GM21381 (cell line): Measurements from ENCODE around the gene TMBIM1.
A peak's percentile ranks its signal among the peaks of the same experiment; 100 is the strongest.

Experiments used
- ATAC-seq: cut with Tn5 transposase; IDR thresholded peaks from one replicate; pipeline ENCODE4 v1.9.1; 2021; ENCODE audit warnings: mild to moderate bottlenecking, moderate library complexity; ENCODE audit not compliant: unreplicated experiment

TMBIM1 gene, protein sequence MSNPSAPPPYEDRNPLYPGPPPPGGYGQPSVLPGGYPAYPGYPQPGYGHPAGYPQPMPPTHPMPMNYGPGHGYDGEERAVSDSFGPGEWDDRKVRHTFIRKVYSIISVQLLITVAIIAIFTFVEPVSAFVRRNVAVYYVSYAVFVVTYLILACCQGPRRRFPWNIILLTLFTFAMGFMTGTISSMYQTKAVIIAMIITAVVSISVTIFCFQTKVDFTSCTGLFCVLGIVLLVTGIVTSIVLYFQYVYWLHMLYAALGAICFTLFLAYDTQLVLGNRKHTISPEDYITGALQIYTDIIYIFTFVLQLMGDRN

DNA sequence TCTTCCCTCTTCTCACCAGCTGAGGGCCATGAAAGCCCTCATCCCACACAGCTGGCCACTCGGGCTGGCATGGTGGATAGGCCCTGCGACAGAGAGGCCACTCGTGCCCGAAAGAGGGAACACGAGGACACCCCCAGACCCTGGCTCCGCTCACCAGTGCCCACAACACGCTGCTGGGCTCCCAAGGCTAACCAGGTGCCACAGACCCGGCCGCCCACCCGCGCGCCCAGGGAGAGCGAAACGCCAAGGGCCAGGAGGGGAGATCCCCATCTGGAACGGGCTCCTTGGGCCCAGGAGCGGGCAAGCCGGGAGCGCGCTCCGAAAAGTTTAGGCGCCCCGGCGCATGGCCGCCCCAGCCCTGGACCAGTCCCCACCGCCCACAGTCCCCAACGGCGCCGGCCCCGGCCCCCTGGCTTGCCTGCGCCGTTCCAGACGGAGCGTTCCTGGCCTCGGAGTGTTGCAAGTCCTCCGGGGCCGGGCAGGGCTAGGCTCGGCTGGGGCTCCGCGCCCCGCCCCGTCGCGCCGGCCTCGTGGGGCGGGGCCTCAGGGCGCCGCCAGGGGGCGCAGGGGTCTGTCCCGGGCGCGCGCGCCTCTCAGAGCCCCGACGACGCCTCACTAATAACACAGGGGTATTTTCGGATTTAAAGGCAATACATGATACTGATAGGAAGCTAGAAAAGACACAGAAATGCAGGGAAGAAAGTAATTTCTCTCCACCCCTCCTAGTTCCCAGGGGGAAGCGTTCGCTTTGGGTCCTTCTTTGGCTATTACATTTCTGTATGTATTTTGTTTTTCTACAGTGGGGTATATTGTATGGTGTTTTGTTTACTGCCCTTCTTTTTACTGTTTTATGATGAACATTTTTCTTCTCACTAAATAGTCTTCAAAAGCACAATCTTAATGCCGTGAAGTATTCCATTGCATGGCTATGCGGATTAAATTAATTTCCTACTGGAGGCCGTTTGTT is at the start of gene TMBIM1:
TMBIM1 (minus strand) TSS at position 456 of the 967 bp plus-strand sequence. CDS start 10,362 bp downstream, outside the sequence.
- ATAC-seq = peak; percentile 74

DNA sequence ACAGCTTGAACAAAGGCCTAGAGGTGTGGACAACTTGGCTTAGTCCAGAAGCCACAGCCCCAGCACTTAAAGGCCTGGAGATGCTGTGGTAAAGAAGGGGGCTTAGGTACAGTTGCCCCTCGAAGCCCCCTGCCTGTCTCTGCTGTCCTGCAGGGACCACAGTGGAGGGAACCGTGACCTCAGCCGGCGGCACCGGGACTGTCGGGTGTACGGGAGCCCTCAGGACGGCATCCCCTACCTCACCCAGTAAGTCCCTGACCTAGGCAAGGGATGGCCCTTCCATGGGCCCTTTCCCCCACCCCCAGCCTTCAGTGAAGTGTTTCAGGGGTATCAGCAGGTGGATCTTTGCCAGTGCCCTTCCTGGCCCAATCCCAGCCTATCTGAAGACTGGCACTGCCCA is 49.1 kb upstream of the TMBIM1 start:
- no peak for ATAC-seq

DNA sequence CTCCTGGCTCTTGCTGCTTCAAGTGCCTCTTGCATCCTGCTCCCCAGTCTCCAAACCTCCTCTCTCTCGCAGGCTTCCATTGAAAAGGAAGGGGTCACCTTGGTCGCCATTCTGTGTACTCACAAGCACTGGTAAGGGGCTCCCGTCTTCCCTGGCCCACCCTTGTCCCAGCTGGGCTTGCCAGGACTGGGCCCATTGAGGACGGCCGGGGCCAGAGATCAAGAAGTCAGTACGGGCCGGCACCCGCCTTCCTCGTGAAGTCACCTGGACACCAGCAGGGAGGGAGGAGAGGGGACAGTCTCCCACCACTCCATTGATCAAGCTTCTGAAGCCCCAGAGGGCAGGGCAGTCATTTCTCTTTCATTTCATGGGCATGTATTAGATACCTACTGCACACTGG is 48.4 kb upstream of the TMBIM1 start:
- no peak for ATAC-seq

DNA sequence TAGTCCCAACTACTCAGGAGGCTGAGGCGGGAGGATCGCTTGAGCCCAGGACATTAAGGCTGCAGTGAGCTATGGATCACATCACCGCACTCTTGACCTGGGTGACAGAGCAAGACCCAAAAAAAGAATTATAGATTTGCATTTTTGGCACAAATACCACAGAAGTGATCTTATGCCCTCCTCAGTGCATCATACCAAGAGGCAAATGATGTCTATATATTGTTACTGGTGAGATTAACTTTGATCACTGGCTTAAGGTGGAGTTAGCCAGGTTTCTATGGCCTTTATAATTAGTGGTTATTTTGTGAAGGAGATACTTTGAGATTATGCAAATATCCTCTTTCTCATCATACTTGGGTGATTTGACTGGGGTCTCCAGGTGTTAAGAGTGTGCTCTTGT is 42.2 kb upstream of the TMBIM1 start:
- no peak for ATAC-seq

DNA sequence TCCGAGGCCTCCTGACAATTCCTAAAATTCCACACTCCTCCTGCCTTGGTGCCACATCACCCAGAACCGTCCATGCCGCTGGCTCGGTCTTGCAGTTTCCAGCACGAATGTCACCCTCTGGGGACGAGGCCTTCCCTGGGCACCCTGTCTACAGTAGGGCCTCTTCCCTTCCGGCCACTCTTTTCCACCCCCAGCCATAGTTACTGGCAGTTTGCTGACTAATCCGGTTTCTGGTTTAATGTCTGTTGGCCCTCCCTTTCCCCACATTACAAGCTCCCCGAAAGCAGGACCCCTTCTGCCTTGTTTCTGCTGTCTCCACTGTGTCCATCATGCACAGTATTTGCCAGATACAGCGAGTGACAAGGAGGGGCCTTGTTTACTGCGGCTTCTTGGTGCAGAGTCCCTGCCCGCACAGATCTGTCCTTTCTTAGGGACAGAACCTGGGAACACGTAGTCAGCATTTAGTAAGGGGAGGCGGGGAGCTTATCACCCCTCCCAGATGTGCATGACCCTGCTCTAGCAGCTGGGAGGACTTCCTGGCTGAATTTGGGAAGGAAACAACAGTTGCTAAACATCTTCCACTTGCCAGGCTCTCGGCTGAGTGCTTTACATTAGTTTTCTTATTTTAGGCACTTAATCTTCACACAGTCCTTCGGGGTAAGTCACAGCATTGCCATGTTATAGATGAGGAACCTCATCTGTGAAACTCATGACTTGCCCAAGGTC is 40.8 kb upstream of the TMBIM1 start:
- no peak for ATAC-seq

DNA sequence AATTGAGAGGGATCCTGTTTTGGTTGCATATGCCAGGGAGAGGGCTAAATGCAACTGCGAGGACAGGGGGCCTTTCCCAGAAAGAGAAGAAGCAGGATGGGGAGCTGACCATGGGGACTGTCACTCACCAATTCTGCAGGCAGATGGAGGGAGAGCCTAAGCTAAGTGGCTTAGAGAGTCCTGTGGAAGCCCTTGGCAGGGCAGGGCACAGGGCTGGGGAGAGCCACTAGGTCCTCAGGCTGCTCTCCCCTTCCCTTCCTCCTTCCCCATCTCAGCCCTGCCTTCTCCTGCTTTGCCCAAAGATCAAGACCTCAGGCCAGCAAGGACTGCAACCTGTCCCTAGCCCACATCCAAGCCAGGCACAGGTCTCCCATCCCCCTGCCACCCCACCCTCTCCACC is 40.0 kb upstream of the TMBIM1 start:
- ATAC-seq = no peak

DNA sequence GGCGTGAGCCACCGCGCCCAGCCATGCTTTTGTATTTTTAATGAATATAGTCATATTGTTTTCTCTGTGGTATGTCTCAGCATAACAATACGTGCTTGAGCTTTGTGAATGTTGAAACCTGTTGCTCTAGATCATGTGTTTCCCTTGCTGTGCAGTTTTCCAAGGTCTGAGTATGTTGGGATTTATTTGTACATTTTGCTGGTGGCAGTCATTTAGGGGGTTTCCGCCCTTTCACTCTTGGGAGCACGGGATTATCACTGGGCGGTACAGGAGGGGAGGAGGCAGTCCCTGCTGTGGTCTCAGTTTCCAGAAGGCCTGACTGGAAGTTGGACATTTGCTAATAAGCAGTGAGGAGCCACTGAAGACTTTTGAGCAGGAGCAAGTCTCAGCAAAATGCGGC is 39.4 kb upstream of the TMBIM1 start:
- ATAC-seq = no peak

DNA sequence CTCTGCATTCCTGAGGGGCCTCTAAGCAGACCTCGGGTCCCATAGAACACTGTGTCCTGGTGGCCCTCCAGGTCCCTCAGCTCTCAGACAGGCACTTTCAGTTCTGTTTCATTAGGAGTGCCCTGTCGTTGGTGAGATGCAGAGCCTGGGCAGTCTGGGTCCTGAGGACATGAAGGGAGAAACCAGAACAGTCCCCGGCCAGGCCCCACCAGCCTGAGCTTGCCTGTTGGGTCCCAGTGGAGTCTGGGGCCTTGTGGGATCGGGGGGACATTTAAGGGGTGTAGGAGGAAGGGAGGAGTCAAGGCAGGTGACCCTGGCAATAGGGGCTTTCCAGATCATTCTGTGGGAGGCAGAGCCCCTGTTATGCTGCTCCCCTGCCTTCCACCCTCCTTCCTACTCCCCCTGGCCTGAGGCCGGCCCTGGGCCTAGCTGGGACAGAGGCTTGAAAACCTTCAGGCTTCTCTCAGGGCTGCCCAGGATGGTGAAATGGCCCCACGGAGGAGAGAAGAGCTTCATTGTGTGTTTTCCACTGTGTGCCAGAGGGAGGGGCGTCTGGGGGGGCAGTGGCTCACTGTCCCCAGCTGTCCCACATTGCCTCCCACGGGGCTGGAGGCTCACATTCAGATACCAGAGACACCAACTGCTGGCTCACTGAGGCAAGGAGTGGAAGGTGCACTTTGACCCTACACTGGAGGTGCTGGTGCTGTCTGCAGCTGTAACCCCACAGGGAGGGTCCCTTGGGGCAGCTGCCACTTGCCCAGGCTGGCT is 37.7 kb upstream of the TMBIM1 start:
- peak; percentile 41 for ATAC-seq

DNA sequence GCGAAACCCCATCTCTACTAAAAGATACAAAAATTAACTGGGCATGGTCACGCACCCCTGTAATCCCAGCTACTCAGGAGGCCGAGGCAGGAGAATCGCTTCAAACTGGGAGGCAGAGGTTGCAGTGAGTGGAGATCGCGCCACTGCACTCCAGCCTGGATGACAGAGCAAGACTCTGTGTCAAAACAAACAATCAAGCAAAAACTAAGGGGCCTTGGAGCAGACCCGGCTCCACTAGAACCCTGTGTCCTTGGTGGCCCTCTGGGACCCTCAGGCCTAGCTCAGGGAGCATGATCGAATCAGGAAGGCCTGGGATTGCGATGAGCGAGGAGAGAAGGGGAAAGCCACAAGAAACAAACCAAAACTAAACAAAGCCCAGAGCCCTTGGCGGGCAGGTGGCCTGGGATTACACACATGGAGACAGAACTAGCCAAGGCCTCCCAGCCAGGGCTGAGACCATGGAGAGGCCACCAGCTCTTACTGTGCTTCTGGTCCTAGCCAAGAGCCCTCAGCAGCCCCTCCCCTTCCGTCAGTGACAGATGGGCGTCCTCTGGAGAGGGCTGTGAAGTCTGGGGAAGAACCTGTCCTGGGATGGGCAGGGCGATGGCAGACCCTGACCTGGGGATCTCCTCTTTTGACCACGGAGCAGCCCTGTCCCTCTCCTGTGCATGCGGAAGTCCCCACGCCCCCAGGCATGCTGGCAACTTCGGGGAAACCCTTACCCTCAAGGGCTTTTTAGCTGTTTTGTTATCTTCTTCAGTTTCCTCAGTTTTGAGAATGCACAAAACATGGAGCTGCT is 36.9 kb upstream of the TMBIM1 start:
- peak; percentile 38 for ATAC-seq

DNA sequence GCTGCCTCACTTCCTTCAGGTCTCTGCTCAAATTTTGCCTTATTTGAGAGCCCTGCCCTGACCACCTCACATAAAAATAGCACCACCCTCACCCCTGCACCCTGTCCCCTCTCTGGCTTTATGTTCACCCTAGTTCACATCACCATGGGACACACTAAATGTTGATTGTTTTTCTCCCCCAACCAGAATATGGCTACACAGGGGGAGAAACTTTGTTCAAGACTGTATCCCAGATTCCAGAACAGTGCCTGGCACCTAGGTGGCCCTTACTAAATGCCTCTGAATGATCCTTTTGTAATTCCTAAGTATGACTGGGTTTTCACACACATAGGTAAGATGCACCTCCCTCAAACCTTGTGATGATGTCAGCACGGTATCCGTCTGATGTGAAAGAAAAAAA is 36.0 kb upstream of the TMBIM1 start:
- ATAC-seq = no peak

DNA sequence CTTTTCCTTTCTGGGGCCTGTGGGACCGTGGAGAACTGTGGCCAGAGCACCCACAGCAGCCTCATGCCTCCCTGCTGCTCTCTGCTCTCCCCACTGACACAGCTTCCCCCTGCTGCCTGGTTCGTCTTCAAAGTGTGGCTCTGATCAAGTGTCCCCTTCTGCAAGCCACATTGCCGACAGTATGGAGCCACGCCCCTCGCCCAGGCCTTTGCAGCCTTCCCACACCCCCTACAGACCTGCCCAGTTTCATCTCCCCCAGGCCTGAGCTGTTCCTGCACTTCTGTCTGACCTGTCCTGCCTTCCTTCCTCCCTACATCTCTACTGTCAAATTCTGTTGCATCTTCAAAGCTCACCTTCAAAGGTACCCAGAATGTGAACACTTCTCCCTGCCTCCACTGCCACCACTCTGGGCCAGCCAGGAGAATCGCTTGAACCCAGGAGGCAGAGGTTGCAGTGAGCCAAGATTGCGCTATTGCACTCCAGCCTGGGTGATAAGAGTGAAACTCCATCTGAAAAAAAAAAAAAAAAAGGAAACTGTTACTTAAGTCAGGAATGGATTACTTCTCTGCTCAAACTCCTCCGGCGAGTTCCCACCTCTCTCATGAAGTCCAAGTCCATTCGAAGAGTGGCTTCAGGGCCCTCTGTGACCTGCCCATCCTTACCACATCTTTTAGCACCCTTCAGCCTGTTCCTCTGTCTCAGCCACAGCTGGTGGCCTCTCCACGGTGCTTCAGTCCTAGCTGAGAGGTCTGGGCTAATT is 35.3 kb upstream of the TMBIM1 start:
- no peak for ATAC-seq

DNA sequence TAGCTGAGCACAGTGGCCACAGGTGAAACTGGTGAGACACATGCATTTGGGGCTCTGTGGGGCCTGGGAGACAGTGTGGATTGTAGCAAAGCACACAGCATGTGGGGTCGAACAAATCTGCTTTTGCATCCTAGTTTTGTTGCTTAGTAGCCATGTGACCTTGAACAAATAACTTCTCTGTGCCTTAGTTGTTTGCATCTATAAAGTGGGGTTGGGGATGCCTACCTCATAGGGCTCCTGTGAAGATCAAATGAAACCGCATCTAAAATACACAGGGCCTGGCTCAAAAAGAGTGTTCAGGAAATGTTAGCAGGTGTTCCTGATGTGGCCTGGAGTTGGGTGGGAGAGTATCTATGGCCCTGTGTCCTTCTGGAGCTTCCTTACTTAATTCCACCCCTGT is 34.0 kb upstream of the TMBIM1 start:
- ATAC-seq = no peak

DNA sequence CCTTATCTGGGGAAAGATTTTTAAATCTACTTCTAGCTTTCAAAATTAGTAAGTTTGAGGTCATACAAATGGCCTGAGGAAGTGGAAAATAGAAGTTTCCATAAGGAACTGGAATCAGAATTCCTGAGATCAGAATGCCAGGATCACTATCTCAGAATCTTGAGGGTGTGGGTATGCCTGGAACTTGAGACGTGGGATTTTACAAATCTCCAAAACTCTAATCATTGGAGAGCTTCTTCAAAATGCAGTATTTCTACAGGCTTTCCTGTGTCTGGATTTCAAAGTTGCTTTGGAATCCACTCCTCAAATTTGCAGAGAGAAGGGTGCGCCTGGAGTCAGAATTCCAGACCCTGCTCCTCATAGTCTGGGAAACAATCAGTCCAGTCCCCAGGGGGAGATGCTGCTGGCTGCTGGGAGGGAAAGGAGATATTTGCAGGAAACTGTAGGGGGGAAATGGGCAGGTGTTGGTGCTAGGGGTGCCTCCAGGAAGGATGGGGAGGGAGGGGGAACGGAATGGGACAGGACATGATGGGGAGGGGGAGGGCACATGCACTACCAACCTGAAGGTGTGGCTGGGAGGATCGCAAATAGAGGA is 33.4 kb upstream of the TMBIM1 start:
- no peak for ATAC-seq

DNA sequence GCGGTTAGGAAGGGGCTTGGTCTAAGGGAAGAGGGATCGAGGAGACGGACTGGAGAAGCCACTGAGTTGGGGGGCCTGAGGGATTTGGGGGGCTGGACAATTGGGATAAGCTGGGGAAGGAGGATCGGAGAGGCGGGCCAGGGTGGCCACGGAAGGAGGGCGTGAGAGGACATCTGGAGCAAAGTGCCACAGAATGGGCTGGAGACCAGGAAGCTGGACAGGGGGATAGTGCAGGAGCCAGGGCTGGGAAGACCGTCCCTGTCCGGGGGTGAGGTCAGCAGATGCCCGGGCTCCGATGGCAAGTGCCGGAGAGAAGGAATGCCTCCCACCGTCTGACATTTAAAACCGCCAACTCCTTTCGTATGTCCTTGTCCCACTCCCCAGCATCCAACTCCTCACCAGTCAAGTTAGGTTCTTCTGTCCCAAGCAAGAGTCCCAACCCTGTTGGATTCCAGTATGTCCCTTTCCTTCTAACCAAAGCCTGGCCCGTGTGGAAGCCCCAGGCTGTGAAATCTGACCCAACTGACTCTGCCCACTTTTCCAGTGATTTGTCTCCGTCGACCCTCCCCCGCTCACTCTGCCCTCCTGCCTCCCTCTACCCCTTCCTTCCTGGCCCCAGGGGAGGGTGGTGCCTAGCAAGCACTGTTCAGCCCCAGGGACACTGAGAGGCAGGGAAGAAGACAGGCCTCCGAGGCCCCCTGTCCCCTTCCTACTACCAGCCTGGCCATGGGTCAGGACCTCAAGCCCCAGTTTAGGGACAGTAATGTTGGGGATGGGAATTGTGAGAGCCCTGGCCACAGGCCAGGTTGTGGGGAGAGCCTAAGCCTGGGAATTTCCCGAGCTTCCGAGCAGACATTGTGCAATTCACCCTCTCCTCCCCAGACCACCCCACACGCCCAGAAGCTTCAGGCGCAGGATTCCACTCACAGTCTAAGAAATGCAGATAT is 31.5 kb upstream of the TMBIM1 start:
- ATAC-seq = no peak

DNA sequence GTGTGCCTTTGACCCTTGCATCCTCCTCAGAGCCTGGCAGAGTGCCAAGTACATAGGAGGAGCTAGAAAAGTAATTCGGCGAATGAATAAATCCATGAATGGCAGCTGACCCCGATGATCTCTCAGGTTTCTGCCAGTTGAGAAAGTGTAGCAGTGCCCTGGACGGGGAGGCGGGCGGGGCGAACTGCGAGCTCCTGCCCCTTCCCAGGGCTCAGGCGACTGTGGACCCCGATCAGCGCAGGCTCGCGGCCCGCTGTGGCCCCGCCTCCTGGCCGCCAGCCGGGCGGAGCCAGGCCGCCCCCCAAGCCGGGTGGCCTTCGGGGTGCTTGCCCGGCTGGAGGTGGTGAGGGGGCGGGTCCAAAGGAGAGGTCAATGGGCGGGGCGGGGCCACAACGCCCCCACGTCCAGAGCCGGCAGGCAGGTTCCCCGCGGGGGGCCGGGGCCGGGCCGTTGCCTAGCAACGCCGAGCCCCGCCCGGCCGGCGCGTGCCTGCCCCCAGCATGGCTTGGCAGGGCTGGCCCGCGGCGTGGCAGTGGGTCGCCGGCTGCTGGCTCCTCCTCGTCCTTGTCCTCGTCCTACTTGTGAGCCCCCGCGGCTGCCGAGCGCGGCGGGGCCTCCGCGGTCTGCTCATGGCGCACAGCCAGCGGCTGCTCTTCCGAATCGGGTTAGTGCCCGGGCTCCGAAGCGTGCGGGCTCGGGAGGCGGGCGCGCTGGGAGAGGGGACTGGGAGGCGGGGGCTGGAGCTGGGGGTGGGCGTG is 30.6 kb upstream of the TMBIM1 start:
- peak; percentile 70 for ATAC-seq

DNA sequence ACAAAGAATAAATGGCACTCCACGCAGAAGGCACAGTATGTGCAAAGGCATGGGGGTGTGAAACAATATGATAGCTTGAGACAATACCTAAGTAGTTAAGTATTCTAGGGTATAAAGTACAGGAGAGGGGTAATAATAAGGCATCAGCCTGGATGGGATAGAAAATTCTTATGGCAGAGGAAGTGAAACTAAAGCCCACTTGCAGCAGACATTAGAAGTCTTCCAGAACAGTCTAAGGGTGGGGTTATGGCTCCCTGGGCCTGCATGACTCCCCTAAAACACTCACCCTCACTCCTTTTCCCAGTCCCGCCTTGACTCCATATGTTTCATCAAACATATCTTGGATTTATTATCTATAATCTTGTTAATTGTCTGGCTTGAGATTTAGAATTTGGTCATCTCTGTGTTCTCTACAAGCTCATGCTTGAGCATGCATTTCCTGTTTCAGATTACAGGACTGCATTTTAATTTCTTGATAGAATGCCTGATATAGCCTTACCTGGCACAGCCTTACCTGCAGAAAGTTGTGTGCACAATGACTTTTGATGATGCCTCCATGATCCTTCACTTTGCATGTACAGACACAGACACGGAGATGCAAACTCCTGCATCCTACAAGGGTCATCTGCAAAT is 28.5 kb upstream of the TMBIM1 start:
- no peak for ATAC-seq
